ENCODE measurements around the gene PDE4A. TPM values are rescaled to one million over a fixed set of nuclear protein-coding genes. Genes with fewer than 3 reads are reported as not detected.

Gene PDE4A
- total and polyA plus RNA-seq, 2 of the 8 experiments (the other 6 are each of a cell fraction or from before 2014, with no cell fraction given), result 2.0 to 4.4 TPM

- peaks cover 2 to 30% of the 10 kb centered on the region in 2 experiments; a peak in 3 of 4 replicates for H3K79me2 ChIP-seq (ENCODE audit: control insufficient read depth in 1 of 2, insufficient read depth in 2 of 2, low read length in 2 of 2)
- no peak overlapping the region for H2BK120ac ChIP-seq (replicated peaks; ENCODE audit: low read depth, low read length)
- no peak for FAIRE-seq
- H3K4me3 ChIP-seq (ENCODE audit: extremely low read depth in 1 of 4, insufficient read depth in 2 of 4, low read depth in 3 of 4, low read length in 4 of 4), result no peak overlapping the region
- no peaks in the 10 kb centered on the region for H3K4me1 ChIP-seq (replicated peaks in 1 of 4; ENCODE audit: control insufficient read depth in 3 of 4, insufficient read depth in 4 of 4, low read length in 3 of 4)
- H3K9ac ChIP-seq (replicated peaks in 1 of 4; ENCODE audit: extremely low read depth in 1 of 4, low read depth in 3 of 4, low read length in 3 of 4), result no peak overlapping the region
- H3K27ac ChIP-seq (ENCODE audit: low read depth, low read length), result no peak overlapping the region
- ChIA-PET POLR2A (ENCODE audit: partially characterized antibody) (interaction anchor here (0.6 to 1.3 kb wide), 2 partner anchors 10 to 124 kb away, joined by 3 to 4 read pairs; partner anchors contain the start of gene ICAM1), CTCF (ENCODE audit: partially characterized antibody) (interaction anchor here (0.7 to 5.5 kb wide), 4 partner anchors 26 to 125 kb away, joined by 3 to 55 read pairs (median 4); partner anchors contain the start of gene ICAM1)
- H2AFZ ChIP-seq (ENCODE audit: low read length), result no peak overlapping the region
- no peak overlapping the region for H3K56ac ChIP-seq (replicated peaks; ENCODE audit: insufficient read length, low read depth, low read length)
- H4K20me1 ChIP-seq (replicated peaks in 1 of 2; ENCODE audit: control insufficient read depth in 1 of 2, insufficient read depth in 2 of 2, low read length in 2 of 2), result peaks cover 12 to 27% of the 10 kb centered on the region in 2 experiments
- no peak overlapping the region for H2BK12ac ChIP-seq (ENCODE audit: low read depth, low read length)
- peaks cover 0 to 44% (median 21%) of the 10 kb centered on the region in 4 experiments; a peak in 7 of 8 replicates for H3K36me3 ChIP-seq (ENCODE audit: control insufficient read depth in 2 of 4, insufficient read depth in 4 of 4, low read length in 3 of 4)
- no peaks in the 10 kb centered on the region for H3K9me3 ChIP-seq (ENCODE audit: insufficient read depth in 2 of 2, low read depth in 1 of 2, low read length in 1 of 2)
- no peak overlapping the region for H4K5ac ChIP-seq (ENCODE audit: insufficient read length, low read depth, low read length)
- no peak overlapping the region for H2BK15ac ChIP-seq (ENCODE audit: low read length)
- peaks cover 5% of the 10 kb centered on the region for H3K79me1 ChIP-seq (ENCODE audit: low read depth, low read length)
- no peak overlapping the region for H3K18ac ChIP-seq (ENCODE audit: extremely low read depth, low read length)
- DNase-seq (ENCODE audit: low read depth in 1 of 2, low spot score in 2 of 2), result no peak
- H2BK20ac ChIP-seq (ENCODE audit: low read length), result no peak overlapping the region
- H3K4ac ChIP-seq (replicated peaks; ENCODE audit: insufficient read length, low read depth, low read length), result no peak overlapping the region
- no peak overlapping the region for H4K91ac ChIP-seq (replicated peaks; ENCODE audit: insufficient read length, low read length)
- no peaks in the 10 kb centered on the region for H3K23me2 ChIP-seq (ENCODE audit: low read depth, low read length)
- WGBS, 2 experiments (ENCODE audit: extremely low coverage in 1 of 2, insufficient coverage in 1 of 2, insufficient read length in 1 of 2, insufficient replicate concordance in 2 of 2, low coverage in 1 of 2, low lambda C conversion rate in 2 of 2, missing lambda C conversion rate in 1 of 2), result 98% methylated on average over 14 of the region's 26 CpGs; no CpG with 5 or more reads in 1 of the 2 experiments
- no peak overlapping the region for H2BK5ac ChIP-seq (ENCODE audit: low read depth, low read length)
- H2AK5ac ChIP-seq (ENCODE audit: low read depth, low read length), result no peak overlapping the region
- peak overlapping the region; percentile 51; the same call in 1 of the 2 replicates for H4K8ac ChIP-seq (ENCODE audit: extremely low read depth, insufficient read depth, low read length)
- H3K27me3 ChIP-seq (replicated peaks in 1 of 4; ENCODE audit: control insufficient read depth in 3 of 4, extremely low read depth in 1 of 4, insufficient read depth in 3 of 4, low read length in 3 of 4), result no peaks in the 10 kb centered on the region
- no peak overlapping the region for H3K23ac ChIP-seq (ENCODE audit: insufficient read length)
- H3K4me2 ChIP-seq (ENCODE audit: insufficient read depth in 1 of 2, low read depth in 2 of 2, low read length in 2 of 2), result no peak overlapping the region
- H3K14ac ChIP-seq (ENCODE audit: insufficient read length), result no peak overlapping the region
- no peak for TF ChIP-seq GABPA (IDR thresholded peaks at IDR 0.05; ENCODE audit: borderline replicate concordance, insufficient read depth, low read length)
- no peak for TF ChIP-seq SRF (IDR thresholded peaks at IDR 0.05; ENCODE audit: low read depth, low read length)
- no peak for TF ChIP-seq SIRT6 (IDR thresholded peaks at IDR 0.05; ENCODE audit: low read length)
These were observed 24.9 kb upstream of the PDE4A start for GRCh38 chr19:10395436-10395835.

Data from H1 (cell line).